A673 (cell line): ENCODE results near the gene KRT36.

Experiments
- CTCF ChIP-seq: fragments of 300-800, 200-600 bp; sonication (generic); conservative IDR thresholded peaks from 2 replicates; pipeline ENCODE4 v1.5.1; 2017; ENCODE audit warnings: low read depth, mild to moderate bottlenecking, antibody characterized with exemption, low read length, moderate library complexity, mixed read lengths
- EZH2 ChIP-seq: fragments of 200-600 bp; sonication (generic); IDR thresholded peaks from 2 replicates; pipeline ENCODE4 v1.6.1; 2017; ENCODE audit warnings: borderline replicate concordance, low read depth, mild to moderate bottlenecking, mixed read lengths, antibody characterized with exemption, low read length; ENCODE audit not compliant: poor library complexity, severe bottlenecking

DNA sequence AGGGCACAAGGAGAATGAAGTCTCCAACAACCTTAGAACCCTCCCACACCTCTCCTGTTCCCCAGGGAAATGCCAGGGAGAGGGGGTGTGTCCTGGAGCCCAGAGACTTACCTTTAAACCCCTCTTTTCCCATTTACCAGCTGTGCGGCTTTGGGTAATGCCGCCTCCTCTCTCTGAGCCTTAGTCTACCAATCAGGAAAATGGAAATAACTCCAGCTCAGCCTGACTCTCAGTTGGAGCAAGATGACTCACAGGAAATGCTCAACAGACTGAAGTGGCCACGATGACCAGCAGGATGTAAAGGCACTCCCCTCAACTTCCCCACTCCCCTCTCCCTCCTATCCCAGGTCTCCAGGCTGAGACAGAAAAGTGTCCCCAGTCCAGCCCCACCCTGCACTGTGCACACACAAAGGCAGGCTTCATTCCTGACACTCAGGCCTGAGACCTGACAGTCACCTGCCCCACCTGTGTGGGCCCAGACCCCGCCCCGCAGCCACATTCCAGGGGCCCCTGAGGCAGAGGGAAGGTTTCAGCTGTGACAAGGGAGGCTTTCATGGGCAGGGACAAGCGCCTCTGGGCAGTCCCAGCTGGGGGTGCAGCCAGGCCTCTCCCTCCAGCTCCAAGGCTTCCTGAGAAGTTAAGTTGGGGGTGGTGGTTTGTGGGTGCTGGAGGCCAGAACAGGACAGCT is 32.0 kb upstream of the KRT36 start:
- TF ChIP-seq CTCF: no peak
- no peak for TF ChIP-seq EZH2
